Middle frontal gyrus (tissue), 1 donor: ENCODE data around the gene TNS1.
"Not testable (repeated sequence)": the region's sequence is repeated elsewhere in the genome, so short reads cannot be mapped to it uniquely, and the experiment has no call there.

Experiments used
- DNase-seq: peaks from one replicate; pipeline ENCODE4 v3.0.0-alpha.2; 2015; ENCODE audit warnings: low spot score; ENCODE audit errors: extremely low spot score

The TNS1 gene

DNA sequence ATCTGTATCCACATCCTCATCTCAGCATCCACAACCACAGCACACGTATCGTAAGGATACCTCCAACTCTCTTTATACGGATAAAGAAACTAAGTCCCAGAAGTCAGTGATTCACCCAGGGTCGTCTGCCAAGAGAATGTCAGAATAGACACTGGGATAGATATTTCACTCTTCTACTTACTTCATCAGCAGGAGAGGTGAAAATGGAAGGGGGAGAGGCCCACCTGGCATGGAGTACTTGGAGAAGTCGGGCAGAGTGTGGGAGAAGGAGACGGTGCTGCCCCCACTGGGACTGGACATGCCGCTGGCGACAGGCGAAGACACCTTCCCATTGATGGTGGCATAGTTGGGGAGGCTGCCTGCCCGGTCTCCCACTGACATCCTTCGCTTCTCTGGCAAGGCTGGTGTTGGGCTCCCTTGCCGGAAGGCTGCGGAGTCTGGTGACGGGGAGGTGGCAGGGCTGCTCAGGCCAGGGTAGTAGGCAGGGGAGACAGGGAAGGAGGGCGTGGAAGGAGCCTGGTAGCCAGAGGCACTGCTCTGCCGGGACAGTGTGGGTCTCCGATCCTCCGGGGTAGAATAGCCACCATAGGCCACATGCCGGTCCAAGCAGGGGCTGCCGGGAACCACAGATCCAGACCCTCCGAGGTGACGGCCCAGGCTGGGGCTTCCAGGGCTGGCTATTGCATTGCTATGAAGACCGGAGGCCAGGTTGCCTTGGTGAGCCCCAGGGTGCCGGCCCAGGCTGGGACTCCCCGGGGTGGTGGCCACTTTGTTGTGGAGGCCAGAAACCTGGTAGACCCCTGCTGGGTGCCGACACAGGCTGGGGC, 185.1 kb downstream of the TNS1 start:
- no peak for DNase-seq

DNA sequence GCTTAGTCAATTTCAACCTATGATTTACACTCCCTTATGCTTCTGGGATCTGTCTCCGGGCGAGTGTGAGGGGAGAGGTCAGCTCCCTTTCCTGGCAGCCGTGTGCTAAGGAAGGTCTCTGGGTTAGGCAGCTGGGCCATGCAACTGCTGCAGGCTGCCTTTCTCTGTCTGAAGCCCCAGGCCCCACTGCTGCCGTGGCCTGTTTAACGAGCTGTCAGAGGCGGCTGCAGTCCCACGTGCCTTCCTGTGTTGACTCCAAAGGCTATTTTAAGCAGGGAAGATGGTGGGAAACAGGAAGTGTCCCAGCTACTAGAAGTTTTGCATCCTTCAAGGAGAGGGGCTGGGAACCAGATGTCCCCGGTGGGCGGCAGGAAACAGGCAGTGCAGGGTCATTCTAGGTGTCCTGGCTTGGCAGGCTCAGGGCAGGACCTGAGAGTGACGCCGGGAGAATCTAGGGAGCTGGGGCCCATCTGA, 186.4 kb downstream of the TNS1 start:
- DNase-seq: no peak

DNA sequence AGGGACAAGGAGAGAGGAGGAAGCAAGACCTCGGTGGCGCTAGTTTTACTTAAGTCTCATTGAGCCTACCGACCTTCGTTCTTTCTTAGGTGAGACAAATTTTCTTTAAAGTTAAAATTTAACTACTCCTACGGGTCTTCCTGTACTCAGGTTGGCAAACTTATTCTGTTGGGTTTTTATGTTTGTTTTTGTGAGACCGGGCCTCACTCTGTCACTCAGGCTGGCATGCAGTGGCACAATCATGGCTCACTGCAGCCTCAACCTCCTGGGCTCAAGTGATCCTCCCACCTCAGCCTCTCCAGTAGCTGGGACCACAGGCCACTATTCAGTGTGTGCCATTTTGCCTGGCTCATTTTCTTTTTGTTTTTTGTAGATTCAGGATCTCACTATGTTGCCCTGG, 189.0 kb downstream of the TNS1 start:
- no peak for DNase-seq

DNA sequence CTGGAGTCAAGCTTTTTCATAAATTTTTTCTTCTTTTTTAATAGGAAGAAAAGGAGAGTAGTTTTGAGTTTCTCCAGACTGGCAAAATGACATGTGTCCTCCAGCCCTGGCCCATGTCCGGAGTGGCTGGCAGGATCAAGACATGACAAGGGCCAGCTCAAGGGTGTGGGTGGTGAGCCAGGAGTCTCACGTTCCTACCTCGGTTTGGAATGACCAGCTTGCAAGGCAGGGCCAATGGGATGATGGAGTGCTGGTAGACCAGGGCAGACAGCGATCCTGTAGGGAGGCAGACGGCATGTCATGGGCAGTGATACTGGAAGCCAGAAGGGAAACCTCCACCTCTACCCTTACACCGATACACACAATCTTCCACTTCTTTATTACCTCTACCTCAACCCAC, 190.6 kb downstream of the TNS1 start:
- DNase-seq: no peak

DNA sequence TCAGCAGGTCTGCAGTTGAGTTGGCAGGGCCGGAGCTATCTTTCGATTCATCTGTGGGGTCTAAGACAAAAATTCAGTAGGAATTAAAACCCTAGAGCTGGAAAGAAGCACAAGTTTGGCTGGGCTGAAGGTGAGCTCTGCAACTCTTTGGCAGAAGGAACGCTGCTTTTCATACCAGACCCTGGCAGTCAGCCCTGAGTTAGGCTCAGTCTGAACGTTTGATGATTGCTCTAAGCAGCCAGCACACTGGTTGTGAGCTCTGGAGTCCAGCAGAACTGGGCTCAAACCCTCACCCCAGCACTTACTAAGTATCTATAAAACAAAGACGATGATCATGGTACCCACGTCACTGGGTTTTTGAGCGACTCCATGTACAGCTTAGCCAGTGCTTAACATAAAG, 192.5 kb downstream of the TNS1 start:
- DNase-seq: no peak

DNA sequence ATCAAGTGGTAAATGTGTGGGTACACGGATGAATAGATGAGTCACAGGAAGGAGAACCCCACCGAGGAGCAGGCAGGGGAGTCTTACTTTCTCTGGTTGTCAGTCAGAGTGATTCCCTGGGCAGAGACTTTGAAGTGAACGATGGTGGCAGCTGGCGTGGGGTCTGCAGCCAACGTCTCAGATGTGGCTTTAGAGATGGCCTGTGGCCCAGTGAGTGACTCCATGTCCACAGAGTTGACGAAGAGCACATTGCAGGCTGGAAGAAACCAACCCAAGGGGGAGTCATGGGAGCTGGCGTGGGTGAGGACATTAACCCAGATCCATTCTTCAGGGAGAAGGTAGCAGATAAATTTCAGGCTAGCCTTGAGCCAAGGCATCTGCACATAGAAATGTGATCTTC, 193.1 kb downstream of the TNS1 start:
- no peak for DNase-seq

DNA sequence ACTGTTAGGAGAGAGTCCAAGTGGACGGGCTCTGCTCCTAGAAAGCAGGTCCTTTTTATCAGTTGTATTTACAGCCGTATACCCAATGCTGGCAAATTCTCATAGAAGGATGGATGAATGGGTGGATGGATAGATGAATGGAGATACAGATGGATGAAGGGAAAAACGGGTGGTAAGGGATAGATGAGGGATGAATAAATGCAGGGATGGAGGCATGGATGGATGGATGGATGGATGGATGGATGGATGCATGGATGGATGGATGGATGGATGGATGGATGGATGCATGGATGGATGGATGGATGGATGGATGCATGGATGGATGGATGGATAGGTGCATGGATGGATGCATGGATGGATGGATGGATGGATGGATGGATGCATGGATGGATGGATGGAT, 193.8 kb downstream of the TNS1 start:
- DNase-seq: not testable (repeated sequence)

DNA sequence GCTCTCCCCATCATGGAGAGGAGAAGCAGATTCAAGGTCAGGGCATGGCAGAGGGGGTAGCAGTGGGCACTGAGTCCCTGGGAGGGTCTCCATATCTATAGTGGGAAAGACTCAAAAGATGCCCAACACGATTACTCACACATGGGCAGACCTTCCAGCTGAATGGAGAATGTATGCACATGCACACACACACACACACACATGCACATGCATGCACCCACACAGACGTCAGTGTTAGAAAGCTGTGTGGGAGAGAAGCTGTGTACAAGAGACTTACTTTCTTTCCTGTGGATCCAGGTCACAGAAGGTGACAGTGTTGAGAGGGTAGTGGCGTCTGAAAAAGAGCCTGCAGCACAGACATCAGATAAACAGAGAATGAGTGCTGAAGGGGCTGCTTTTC, 194.5 kb downstream of the TNS1 start:
- no peak for DNase-seq

DNA sequence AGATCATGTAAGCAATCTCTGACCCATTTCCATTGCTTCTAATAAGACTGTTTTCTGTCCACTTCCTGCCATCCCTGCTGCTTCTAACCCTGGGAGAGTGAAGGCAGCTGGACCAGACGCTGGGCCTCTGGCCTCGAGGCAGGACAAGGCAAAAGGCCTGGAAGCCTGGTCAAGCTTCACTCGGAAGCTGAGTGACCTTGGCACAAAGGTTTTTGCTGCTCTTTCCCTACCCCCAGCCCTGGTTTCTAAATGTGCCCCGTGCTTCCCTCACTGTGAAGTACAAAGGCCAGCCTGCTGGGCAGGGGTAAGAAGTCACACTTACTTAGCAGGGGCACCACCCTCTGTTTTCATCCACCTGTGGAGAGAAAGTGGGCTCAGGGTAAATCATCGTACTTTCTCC, 195.0 kb downstream of the TNS1 start:
- DNase-seq: no peak

DNA sequence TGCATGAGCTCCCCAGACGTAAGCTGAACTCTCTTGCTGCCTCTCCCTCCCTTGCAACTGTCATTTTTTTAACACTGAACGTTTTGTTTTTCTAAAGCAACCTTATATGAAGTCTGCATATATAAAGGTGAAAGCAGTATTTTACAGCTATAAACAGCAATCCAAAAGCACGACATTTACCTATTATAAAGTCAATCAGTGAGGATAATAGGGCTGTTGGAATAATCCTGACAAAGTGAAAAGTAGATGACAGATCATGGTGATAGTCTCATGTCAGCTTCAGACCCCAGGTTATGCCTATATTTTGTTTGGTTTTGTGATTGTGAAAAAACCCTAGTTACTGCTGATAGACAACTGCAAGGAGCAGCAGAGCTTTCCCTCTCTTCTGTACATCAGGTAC, 195.8 kb downstream of the TNS1 start:
- no peak for DNase-seq

DNA sequence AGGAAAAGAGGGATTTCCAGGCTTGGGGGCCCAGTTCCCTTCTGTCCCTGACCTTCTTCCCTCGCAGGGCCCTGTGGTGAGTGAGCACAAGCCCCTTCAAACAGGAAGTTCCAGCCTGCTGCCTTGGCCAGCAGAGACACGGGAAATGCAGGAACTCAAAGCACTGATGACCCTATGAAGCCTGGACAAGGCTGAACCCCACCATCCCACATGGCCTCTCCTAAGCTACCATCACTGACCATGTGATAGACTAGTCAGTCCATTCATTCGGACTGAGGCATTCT, 196.4 kb downstream of the TNS1 start:
- no peak for DNase-seq

DNA sequence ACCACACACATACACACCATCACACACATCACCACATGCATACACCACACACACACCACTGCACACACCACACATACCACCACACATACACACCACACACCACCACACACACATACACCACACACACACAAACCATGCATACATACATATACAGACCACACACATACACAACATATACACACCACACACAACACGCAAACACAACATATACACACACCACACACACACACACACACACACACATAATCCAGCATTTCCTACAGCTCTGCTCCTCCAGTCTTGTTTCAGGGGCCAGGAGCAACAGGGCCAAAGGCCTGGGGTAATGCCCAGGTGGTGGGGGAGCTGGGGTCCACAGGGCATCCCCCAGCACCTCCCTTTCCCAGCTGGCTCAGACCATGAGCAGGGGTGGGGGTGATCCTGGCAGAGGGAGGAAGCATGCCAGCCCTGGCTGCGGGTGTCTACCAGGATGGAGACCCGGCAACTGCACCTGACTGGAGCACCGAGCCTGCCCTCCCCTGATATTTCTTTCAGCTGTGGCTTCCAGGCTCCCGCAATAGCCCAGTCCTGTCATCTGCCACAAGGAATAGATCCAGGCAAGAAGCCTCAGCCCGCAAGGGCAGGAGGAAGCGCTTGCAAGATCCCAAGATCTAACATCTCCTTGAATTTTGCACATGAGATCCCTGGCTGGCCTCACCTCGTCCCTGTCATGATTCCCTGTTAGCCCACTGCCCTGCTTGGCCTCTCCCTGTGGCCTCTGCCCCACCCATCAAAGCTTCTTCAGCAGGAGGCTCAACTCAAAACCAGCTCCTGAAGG, 196.9 kb downstream of the TNS1 start:
- DNase-seq: no peak

DNA sequence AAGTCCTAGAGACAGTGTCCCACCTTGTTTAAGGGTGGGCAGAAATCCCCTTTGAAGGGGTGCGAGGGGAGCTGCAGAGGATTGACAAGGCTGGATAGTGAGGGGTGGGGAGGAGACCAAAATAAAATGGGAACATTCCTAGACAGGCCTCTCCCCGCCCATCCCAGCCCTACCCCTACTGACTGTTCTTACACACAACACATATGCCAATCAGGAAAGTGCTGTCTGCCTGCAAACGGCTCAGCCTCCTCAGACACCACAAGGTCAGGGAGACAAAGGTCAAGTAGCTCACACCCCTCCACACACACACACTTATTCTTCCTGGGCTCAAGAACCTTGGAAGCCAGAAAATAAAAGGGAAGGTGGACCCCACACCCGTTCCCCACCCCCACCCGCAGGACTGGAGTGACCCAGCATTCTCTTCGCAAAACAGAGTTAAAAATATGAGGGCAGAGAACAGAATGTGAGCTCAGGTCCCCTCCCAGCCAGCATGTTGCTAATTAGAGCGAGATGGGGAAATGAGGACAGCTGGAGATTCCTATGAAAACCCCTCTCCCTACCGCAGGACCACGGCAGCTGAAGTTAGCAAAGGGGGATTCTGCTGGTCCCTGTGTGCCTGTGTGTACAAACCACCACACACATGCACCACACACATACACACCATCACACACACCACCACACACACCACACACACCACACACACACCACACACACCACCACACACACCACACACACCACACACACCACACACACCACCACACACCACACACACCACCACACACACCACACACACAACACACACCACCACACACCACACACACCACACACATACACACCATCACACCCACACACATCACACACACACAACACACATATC, 197.8 kb downstream of the TNS1 start:
- no peak for DNase-seq

DNA sequence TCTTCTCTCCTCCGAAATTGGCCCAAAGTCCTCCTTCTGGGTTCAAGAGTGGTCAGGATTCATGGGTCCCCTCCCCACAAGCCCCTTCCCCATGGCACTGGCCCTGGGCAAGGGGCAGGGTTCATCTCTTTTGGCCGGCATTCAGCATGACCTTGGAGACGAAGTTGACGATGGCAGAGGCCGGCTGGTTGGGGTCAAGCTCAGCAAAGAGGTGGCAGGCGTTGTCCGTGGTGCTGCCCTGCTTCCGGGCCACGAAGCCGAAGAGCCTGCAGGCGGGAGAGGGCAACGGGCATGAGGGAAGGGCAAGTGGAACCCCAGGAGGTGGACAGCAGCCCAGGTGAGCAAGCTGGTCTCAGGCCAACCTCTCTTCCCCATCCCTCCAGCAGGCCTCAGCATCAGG, 198.5 kb downstream of the TNS1 start:
- no peak for DNase-seq

DNA sequence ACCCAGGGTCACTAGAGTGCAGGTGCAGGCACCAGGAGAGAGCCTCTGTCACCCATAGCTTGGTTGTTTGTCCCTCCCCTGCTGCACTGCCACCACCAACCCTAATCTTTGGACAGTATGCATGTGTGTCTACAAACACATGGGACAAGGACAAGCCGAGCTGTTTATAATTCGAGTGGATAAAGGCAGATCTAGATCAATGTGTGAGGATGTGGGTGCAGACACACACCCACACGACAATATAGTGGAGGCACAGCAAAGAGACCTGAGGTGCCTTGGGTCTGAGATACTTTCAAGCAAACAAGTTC, 199.2 kb downstream of the TNS1 start:
- DNase-seq: no peak

DNA sequence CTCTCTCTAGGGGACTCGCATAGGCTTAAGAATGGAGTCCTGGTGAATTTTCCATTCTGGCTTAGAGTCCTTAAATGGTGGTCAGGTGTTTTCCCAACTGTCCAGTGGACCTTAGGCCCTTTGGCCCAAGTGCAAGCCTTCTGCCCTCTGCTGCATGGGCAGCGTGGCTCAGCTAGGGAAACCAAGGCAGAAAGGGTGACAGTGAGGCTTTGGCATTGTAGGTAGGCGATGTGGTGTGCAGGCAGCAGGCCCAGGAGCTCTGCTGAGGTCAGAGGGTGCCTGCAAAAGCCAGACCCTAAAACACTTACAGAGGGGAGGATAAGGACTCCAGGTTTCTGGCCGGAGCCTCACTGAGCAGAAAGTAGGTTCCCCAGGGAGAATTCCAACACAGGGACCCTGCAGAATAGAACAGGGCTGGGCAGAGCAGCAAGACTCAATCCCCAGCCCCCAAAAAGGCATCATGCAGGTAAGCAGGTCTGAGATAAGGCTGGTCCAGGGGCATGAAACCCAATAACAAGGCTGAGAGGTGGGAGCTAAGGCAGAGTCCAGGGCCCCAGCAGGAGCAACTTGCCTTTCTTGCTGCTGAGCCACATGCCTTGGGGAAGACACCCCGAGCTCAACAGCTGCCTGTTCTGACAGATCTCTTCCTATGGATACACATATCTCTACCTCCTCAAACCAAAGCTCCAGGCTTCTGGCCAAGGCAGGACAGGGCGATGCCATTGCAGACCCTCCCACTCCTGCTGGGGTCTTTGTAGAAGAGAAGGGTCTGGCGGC, 199.7 kb downstream of the TNS1 start:
- no peak for DNase-seq

DNA sequence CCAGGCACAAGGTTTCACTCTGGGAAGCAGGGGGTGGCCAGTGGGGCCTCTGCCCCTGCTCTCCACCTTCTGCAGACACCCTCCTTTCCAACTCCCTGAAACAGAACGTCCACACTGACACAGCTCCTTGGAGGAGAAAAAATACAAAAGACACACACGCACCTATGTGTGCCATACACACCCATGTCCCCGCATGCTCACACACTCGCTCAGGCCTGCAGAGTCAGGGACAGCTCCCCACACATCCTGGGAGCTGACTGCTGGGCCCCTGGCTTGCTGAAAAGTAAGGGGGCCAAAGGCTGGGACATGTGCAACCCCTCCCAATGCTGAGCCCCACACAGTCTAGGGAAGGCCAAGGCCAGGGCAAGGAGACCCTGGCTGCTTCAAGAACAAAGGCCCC, 200.5 kb downstream of the TNS1 start:
- no peak for DNase-seq

DNA sequence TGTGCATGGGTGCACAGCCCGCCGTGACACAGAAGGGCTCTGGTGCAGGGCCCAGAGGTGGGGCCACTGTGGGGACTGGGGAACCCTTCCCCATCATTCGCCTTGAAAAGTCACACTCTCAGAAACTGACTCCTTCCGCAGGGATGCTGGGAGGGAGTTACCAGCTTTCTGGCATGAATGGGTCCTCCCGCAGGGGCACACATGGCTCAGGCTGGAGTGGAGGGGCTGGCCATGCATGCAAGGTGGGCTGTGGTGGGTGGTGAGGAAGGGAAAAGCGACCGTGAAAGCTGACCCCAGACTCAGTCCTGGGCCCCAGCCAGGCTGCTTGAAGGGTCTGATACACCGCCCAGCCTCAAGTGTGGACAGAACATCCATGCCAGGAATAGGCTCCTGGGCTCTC, 201.1 kb downstream of the TNS1 start:
- DNase-seq: no peak

DNA sequence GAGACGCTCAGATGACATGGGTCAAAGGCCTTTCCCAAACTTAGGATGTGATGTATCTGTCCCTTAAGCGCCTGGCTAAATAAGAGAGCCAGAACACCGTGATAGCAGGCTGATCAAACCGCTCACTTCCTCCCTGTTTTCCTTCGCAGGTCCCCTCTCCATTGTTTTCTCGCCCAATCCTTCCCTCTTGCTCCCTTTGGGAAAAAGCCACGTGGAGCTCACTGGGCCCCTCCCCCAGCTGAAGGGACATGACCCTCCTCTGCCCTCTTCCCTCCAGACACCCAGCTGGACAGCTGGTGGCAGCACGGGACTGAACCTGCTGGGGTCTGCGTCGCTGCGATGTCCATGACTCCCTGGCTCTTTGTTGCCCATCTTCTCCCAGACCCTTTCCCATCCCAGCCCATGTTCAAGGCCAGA, 201.7 kb downstream of the TNS1 start:
- DNase-seq: no peak

DNA sequence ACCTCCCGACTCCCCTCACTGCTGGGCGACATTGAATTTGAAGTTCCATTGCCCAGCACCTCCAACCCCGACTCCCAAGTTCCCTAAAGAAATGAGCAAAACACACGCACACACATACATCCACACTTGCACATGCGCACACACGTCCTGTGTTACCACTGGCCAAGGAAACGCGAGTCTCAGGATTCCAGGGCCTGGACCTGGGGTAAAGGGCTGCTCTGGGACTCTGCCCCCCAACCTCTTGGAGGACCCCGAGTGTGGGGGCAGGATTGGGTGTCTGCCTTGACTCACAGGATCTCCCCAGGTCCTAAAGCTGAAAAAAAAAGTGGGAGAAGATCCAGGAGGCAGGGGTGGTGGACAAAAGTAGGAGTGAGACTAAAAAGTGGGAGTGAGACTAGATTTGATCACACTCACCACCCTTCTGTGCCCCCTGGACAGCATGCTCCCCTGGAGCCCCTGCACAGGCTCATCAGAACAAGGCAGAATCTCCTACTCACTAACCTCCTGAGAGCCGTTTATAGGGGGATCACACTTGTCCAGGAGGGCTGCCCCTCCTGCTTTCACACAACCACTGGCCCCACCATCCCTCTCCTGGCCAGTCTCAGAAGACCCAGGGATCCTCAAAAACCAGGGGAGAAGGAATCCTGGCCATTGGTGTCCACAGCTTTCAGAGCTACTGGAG, 202.2 kb downstream of the TNS1 start:
- DNase-seq: no peak
